NCI-H1694 (cell line): Measurements from ENCODE around the gene SNAP25.
A peak's percentile ranks its signal among the peaks of the same experiment; 100 is the strongest.

Experiments used
- DNase-seq: peaks from one replicate; lab custom pipeline; 2025; lab: John Stamatoyannopoulos, UW

SNAP25 gene

DNA sequence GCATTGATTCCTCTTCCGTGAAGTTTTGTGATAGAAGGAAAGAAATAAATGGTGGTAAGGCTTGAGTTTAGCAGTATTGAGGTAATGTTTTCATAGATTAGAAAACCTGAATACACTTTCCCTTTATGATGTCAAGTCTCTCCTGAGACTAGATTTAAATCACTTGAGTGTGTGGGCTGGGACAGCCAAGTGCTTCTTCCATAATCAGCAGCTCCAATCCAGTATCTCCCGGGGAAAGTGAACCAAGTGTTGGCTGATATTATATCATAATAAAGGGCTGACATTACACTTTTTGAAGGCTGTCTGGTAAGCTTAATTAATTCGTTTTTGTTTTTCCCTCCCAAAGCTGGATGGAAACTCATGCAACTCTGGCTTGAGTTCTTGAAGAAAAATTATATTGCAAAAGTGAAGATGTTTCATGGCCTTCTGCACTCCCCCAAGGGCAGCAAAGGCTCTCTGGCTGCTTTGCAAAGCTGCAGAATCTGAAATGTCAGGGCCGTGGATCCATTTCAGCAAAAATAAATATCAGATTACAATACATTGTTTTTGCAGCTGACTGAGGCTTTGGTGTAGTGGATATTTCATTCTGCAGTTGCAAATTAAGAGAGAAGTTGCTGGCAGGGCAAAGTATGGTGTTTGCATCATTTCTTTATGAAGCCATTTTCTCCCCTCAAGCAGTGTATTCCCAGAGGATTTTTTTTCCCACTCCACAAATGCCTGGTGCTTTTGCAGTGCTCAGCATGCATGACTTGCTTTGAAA is 114.2 kb downstream of the SNAP25 start:
- peak; percentile 58 for DNase-seq

DNA sequence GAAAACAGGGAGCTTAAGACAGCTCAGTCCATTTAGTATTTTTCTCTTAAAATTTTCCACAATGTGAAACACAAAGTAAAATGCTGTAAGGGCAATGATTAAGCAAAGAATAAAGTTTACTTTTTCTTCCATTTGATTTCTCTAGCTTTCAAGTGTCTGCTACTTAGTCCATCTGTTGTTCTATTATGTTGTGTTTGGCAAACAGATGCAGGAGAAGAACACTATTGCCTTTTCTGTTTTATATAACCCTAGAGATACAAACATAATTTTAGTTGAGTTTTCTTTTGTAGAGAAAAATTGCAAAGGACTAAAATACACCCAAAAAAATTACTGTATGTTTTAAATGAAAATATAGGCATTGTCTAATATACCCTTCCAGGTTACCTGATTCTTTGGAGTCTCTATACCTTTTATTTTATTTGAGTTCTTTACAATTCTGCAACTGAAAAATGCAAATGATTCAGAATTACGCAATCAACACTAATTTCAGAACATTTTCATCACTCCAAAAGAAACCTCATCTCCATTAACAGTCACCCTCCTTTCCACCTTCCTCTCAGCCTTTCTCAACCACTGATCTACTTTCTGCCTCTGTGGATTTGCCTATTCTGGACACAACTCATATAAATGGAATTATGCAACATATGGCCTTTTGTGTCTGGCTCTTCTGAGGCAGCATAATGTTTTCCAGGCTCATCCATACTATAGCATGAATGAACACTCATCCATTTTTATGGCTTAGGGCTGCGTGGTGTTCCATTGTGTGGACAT is 118.5 kb downstream of the SNAP25 start:
- DNase-seq, result no peak

DNA sequence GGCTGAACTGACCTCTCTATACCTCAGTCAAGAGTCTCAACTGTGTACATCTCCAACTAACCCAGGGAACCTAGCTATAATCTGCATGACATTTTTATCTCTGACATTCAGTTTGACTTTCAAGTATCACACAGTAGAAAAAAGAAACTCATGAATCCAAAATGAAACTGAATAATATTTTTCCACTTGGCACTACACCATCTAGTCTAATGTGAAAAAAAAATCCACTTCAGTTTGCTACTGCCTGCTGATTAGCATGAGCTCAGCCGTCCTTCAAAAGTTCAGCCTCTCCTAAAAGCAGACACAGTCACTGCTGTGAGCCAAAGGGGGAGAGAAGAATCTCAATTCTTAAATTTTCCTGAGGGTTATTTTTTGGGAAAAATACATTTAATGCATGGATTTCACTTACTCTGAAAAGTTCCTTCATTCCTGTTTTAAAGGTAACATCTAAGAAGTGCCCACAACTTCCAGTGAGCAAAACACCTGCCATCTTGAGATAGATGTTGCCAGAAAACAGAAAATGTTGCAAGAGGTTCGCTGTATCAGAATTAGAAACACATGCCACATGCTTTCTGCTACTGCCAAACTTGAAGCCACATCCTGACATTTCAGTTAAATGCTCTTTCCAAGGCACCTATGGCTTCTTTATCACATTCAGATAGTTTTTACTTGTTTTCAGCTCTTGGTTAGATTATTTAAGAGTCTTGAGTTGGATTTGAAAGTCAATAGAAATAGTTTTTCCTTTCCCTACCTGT is 120.0 kb downstream of the SNAP25 start:
- DNase-seq, result no peak

DNA sequence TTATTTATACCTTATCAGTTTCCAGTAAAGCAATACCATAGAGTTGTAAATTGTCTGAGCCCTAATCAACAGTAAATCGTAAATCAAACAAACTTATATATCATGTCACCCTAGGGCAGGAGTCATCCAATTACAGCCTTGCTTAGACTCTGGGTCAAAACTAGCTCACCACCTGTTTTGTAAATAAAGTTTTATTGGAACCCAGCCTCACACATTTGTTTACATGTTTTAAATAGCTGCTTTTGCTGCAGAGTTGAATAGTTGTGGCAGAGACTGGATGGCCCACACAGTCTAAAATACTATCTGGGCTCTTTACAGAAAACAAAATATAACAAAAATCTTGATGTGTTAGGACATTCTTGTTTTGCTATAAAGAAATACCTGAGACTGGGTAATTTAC is 121.0 kb downstream of the SNAP25 start:
- no peak for DNase-seq

DNA sequence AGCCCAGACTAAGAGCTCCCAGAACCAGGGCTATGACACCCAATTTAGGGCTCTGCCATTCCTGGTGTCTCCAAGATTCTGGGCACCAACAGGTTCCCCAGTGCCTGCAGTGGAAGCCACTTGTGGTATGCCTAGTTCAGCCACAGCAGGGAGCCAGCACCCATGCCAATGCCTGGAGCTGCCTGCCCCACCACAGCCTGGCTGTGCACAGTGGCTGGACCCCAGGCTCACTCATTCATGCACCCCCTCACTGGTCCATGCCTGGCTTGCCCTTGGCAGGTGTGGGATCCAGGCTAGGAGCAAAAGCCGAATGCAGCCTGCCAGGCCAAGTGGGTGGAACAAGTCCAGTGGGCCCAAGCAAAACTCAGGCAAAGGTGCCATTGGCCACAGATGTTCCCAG is 123.5 kb downstream of the SNAP25 start:
- DNase-seq, result no peak

DNA sequence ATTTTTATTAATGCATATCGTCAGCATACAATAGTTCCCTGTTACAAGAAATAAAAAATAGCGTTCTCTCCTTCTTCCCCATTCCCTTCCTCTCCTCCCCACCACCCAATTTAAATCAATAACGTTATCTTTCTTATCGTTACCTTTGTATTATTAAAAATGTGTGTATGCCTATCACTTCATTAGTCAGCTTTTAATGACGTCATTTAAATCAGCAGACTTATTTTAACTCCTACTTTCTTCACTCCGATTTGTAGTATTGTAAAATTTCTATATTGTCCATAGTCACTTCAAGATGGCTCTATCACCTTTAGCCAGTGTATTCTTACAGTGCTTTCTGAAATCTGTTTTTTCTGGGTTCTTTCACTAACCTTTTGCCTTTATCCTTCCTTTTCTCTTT is 126.3 kb downstream of the SNAP25 start:
- no peak for DNase-seq

DNA sequence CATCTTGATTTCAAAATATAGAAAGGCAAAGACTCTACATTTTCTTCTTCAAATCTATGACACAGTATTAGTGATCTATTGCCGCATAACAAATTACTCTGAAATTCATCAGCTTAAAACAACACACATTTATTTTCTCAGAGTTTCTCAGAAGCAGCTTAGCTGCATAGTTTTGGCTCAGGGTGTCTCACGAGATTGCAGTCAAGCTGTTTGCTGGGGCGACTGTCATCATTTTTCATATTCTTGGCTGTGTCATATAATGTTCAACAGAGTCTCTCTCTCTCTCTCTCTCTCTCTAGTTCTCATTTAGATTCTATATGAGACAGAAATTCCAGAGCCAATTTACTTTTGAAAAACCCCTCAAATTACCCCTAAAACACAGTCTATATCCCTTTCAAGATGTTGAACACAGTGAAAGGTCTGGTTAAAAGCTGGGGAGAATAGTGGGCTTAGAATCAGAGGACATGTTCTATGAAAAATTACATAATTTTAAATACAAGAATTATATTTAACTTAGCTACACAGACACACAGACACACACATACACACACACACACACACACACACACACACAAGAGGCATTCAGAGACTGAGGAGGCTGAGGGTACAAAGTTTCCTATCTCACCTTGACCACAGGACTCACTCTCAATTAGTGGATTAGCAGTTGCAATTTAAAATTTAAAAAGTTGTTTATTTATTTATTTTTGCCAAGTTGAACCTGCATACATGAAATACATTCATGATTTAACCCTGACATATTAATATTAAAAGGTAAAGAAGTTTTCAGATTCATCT is 128.7 kb downstream of the SNAP25 start:
- DNase-seq, result no peak

DNA sequence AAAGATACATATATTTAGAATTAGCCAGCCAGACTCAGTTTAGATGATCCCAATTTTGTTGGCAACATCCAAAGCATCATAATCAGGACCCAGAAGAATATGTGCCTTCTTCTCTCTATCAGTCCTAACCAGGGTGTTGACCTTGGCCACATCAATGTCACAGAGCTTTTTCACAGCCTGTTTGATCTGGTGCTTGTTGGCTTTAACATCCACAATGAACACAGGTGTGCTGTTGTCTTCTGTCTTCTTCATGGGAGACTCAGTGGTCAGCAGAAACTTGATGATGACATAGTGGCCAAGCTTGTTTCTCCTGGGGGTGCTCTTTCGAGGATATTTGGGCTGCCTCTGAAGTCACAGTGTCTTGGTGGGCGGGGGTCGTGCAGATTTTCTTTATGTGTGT is 130.5 kb downstream of the SNAP25 start:
- DNase-seq, result no peak

DNA sequence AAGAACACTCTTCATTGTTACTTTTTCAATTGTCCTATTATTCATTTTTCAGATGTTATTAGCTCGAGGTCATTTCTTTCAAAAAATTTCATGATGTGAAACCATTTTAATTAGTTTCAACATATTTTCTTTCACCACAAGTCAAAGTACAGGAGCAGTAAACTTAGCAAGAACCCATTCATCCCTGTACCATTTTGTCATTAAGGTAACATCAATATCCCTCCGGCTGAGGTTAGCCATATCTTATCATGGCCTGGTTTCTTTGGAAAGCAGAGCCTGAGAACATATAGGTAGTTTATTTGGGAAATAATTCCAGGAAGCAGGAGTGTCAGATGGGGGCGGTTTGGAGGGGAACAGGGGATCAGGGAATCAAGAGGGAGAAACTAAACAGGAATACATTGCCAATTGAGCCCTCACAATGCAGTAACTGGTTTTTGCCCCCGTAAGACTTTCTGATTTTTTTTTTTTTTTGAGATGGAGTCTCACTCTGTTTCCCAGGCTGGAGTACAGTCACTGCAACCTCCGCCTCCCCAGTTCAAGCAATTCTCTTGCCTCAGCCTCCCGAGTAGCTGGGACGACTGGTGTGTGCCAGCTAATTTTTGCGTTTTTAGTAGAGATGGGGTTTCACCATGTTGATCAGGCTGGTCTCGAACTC is 131.7 kb downstream of the SNAP25 start:
- no peak for DNase-seq

DNA sequence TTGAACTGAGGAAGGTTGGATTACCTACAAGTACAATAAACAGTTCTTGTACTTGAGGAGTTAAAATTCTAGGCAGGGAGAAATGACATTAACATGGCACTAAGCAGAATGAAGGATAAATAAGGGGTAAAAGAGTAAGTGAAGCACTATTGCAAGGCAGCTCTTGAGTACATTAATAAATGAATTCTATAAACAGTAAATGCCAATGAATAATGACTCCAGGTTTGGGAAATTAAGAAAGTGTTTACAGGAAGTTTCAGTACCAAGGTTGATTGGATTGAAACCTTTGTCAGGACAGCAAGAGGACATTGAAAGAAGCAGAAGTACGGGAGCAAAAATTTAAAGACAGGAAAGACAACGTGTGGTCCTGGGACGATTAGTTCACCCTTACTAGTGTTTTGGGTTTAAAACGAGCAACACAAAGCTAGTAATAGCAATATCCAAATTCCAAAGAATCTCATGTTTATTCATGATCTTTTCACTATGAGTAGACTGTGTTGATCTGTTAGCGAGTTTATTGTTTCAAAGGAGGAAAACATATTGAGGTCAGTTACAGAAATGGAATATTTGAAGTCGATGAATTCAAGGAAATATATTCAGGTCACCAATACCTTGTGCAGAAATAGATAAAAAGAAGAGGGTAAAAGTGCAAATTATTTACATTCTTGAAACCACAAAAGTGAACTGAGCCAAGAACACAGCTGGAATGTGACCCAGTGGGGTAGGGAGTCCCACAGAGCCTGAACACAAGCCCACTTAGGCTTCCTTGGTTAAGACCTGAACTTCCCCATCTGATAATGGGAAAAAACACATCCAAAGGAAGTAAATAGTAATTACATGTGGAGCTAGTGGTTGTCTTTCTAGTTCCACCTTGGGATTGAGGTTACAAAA is 134.5 kb downstream of the SNAP25 start:
- DNase-seq, result no peak

DNA sequence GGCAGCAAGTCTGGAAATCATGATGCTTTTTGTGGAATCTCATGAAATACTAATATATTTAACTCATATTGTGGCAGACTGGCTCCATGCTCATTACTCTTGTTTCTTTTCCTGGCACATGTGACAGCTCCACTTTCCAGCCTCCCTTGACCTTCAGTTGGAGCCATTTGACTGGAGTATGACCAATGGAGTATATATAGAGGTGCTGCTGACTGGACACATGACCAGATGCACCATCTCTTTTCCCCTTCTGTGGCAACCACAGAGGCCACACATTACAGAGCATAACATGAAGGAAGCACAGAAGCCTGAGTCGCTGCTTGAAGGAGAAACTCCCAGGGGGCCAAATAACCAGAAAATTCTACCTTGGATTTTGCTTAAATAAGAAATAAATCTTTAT is 138.0 kb downstream of the SNAP25 start:
- DNase-seq, result no peak
